ENCODE results near the gene LYST. TPM values are rescaled to one million over a fixed set of nuclear protein-coding genes. Genes with fewer than 3 reads are reported as not detected.
"Not testable (repeated sequence)": the region's sequence is repeated elsewhere in the genome, so short reads cannot be mapped to it uniquely, and the experiment has no call there.

LYST gene
- polyA plus RNA-seq, 1 experiment: 6.5 TPM

GRCh38 chr1:235642011-235642942, 224.4 kb downstream of the LYST start:
- peaks cover 22% of the 10 kb centered on the region for H3K27me3 ChIP-seq (ENCODE audit: control insufficient read depth, insufficient read depth, low read length)
- no peak overlapping the region for H3K27ac ChIP-seq (ENCODE audit: low read depth, low read length)
- ChIA-PET POLR2A (no interaction called here), CTCF (no interaction called here)
- H3K4me3 ChIP-seq (ENCODE audit: low read depth, low read length): peak overlapping the region; percentile 15
- no peak for DNase-seq (ENCODE audit: low read depth, low spot score)
- H3K9me3 ChIP-seq (ENCODE audit: control insufficient read depth, insufficient read depth, low read length): peaks cover 2% of the 10 kb centered on the region; the same call in 1 of the 2 replicates
- no peak for TF ChIP-seq CTCF (IDR thresholded peaks at IDR 0.05; ENCODE audit: low read depth, low read length)

GRCh38 chr1:235640580-235640979, 226.1 kb downstream of the LYST start:
- Histone ChIP-seq H3K4me3 (ENCODE audit: low read depth, low read length) (no peak overlapping the region), H3K27ac (ENCODE audit: low read depth, low read length) (no peak overlapping the region), H3K9me3 (ENCODE audit: control insufficient read depth, insufficient read depth, low read length) (peaks cover 2% of the 10 kb centered on the region; the same call in 1 of the 2 replicates), H3K27me3 (ENCODE audit: control insufficient read depth, insufficient read depth, low read length) (peaks cover 12% of the 10 kb centered on the region)
- DNase-seq (ENCODE audit: low read depth, low spot score): no peak
- no peak for TF ChIP-seq CTCF (IDR thresholded peaks at IDR 0.05; ENCODE audit: low read depth, low read length)
- ChIA-PET POLR2A (no interaction called here), CTCF (no interaction called here)

GRCh38 chr1:235639226-235640205, 227.2 kb downstream of the LYST start:
- H3K27me3 ChIP-seq (ENCODE audit: control insufficient read depth, insufficient read depth, low read length): peaks cover 5% of the 10 kb centered on the region
- H3K4me3 ChIP-seq (ENCODE audit: low read depth, low read length): no peak overlapping the region
- H3K9me3 ChIP-seq (ENCODE audit: control insufficient read depth, insufficient read depth, low read length): no peaks in the 10 kb centered on the region; the same call in 1 of the 2 replicates
- no peak overlapping the region for H3K27ac ChIP-seq (ENCODE audit: low read depth, low read length)
- ChIA-PET CTCF (no interaction called here), POLR2A (no interaction called here)
- DNase-seq (ENCODE audit: low read depth, low spot score): no peak
- TF ChIP-seq CTCF (IDR thresholded peaks at IDR 0.05; ENCODE audit: low read depth, low read length): no peak

- DNase-seq (ENCODE audit: low read depth, low spot score); CTCF ChIA-PET; POLR2A ChIA-PET: not testable (repeated sequence)
These were observed 228.1 kb downstream of the LYST start for GRCh38 chr1:235638612-235639011.

GRCh38 chr1:235637756-235638534, 228.8 kb downstream of the LYST start:
- no peak overlapping the region for H3K27ac ChIP-seq (ENCODE audit: low read depth, low read length)
- H3K4me3 ChIP-seq (ENCODE audit: low read depth, low read length): no peak overlapping the region
- H3K27me3 ChIP-seq (ENCODE audit: control insufficient read depth, insufficient read depth, low read length): peaks cover 4% of the 10 kb centered on the region
- ChIA-PET POLR2A (interaction anchor here (0.6 kb wide), 1 partner anchor 142 kb away, joined by 4 read pairs; no protein-coding TSS in a partner anchor), CTCF (no interaction called here)
- H3K9me3 ChIP-seq (ENCODE audit: control insufficient read depth, insufficient read depth, low read length): no peaks in the 10 kb centered on the region
- no peak for TF ChIP-seq CTCF (IDR thresholded peaks at IDR 0.05; ENCODE audit: low read depth, low read length)
- DNase-seq (ENCODE audit: low read depth, low spot score): no peak

More at GRCh38 chr1:235638612-235639011, 228.1 kb downstream of the LYST start:
- H3K4me3 ChIP-seq (ENCODE audit: low read depth, low read length); H3K27me3 ChIP-seq (ENCODE audit: control insufficient read depth, insufficient read depth, low read length); H3K9me3 ChIP-seq (ENCODE audit: control insufficient read depth, insufficient read depth, low read length); H3K27ac ChIP-seq (ENCODE audit: low read depth, low read length): not testable (repeated sequence)

Data from AG04450 (cell line).